Myocyte (in vitro differentiated cells): ENCODE data around the gene PTPRE. TPM values are rescaled to one million over a fixed set of nuclear protein-coding genes. Genes with fewer than 3 reads are reported as not detected.
"Not testable (repeated sequence)": the region's sequence is repeated elsewhere in the genome, so short reads cannot be mapped to it uniquely, and the experiment has no call there.

Experiments used
- DNase-seq: peaks from one replicate; pipeline ENCODE4 v3.0.0-alpha.2; 2012; ENCODE audit warnings: low read depth
- total RNA-seq: library from RNA; depleted of rRNA; stranded (reverse); fragments of >200 nt; gene quantifications from 2 replicates; pipeline ENCODE4 v1.2.3, GENCODE V29; 2014

Gene PTPRE
- total RNA-seq, 1 donor from 2014 or later: 5.5 TPM

- DNase-seq: peak; percentile 69
These were observed 181.2 kb downstream of the PTPRE start for GRCh38 chr10:128087884-128088709.

GRCh38 chr10:128091636-128092210 is 184.8 kb downstream of the PTPRE start:
- DNase-seq: no peak

- DNase-seq: no peak
These were observed 185.6 kb downstream of the PTPRE start for GRCh38 chr10:128092454-128092853.

GRCh38 chr10:128094596-128094995 is 187.7 kb downstream of the PTPRE start:
- DNase-seq: not testable (repeated sequence)

DNA sequence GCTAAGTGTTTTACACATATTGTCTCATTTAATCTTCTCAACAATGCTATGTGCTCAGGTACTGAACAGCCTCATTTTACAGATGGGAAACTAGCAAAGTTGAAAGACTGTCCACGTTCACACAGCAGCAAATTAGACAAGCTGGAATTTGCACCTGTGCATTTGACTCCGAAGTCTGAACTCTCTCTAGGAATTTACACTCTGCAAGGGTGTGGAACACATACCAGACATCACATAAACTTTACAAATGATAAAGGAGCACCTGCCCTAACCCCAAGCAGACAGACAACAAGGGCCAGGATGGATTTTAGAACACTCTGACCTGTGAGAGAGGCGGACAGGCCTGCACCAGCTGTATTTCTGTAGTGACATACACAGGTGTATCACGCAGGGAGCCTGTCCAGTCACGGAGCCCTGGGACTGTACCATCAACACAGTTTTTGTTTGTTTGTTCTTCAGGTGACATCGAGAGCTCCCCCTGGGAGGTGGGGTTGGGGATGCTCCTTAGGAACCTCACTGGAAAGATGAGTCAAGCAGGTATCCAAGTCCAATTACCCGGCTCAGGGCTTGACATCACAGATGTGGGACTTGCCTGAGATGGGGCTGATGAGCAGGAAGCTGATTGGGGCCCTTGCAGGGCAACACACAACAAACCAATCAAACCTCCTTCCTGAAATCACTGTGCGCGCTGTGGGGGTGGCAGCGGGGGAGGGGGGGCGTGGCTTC is 188.3 kb downstream of the PTPRE start:
- DNase-seq: no peak

DNA sequence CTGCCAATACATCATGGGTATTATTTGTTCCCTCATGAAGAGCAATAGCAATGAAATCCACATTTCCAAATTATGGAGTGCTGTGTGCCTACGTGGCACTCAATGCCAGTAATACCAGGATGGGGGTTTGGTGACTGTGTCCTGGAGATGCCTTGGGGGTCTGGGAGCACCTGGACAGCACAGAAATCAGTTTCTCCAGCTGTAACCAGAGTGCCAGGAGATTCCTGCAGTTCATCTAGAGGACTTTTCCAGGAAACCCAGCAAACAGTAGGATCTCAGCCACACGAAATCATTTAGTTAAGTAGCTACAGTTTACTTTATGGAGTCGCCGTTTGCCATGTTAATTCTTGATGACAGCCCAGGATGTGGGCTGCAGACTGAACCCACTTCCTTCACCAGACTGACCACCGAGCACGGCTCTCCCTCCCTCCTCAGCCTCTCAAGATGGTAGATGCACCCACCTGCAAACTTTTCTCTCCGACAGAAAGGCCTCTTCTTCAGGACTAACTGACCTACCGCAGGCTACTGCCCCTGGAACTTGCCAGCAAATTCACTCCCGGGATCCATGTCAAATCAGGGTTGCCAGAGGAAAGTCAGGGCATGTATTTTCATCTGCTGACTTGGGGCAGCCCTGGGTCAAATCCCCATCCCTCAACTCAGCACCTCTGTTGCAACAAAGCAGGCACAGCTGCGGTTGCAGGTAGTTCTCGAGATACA is 189.0 kb downstream of the PTPRE start:
- DNase-seq: no peak

- no peak for DNase-seq
These were observed 189.7 kb downstream of the PTPRE start for GRCh38 chr10:128096486-128097199.

GRCh38 chr10:128097783-128098182 is 190.9 kb downstream of the PTPRE start:
- DNase-seq: no peak

- DNase-seq: no peak
These were observed 191.7 kb downstream of the PTPRE start for GRCh38 chr10:128098631-128099030.

GRCh38 chr10:128099901-128100300 is 193.0 kb downstream of the PTPRE start:
- no peak for DNase-seq

- no peak for DNase-seq
These were observed 195.0 kb downstream of the PTPRE start for GRCh38 chr10:128101901-128102300.

GRCh38 chr10:128102480-128103228 is 195.8 kb downstream of the PTPRE start:
- DNase-seq: no peak

DNA sequence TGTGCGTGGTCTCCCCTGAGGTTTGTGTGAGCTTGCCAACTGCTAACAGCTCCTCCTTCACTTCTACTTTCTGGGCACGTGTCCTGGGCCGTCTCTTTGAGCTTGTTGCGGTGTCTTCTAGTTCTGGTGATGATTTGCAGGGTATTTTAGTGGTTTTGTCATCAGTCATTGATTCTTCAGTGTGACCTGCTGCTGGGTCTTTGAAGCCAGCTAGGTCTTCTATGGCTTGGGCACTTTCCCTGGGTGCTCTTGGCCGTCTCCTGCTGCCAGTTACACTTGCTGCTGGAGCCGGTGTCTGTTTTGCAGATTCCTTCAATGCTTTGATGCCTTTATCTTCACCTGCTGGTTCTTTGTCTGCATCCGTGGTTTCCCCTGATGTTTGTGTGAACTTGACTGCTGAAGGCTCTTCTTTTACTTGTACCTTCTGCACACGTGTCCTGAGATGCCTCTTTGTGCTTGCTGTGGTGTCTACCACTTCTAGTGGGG is 196.4 kb downstream of the PTPRE start:
- DNase-seq: no peak

- no peak for DNase-seq
These were observed 198.5 kb downstream of the PTPRE start for GRCh38 chr10:128105383-128105782.

DNA sequence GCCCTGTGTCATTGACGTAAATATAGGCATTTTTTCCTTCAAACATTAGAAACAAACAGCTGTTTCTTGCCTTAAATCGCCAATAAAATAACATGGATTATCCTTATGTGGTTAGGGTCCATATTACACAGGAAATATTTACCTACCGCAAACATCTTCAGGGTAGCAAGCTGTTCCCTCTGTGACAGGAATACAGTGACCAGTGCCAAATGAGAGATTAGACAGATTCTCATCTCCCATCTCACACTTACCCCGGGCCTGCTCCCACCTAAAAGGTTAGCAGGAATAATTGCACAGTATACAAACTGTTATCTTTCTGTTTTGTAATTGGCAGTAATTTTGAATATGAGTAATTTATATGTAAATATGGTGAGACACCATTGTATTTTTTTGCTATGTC is 202.8 kb downstream of the PTPRE start:
- DNase-seq: no peak

- no peak for DNase-seq
These were observed 203.4 kb downstream of the PTPRE start for GRCh38 chr10:128110339-128110738.

DNA sequence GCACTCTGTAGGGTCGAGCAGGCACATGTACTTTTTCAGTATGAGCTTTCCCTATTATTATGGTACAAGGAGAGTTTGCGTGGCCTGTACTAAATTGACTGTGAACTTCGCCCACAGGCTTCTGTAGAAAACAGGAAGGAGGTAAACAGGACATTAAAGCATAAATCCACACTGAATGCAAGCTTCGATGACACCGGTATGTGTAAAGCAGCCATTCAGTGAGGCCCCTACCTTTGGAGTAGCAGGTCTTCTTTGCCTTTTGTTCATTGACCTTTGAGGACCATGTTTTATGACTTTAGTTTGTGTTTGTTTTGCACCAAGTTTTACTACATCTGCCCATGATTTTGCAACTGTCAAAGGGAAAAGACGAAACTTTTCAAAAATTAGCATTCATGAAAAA is 204.8 kb downstream of the PTPRE start:
- DNase-seq: no peak

DNA sequence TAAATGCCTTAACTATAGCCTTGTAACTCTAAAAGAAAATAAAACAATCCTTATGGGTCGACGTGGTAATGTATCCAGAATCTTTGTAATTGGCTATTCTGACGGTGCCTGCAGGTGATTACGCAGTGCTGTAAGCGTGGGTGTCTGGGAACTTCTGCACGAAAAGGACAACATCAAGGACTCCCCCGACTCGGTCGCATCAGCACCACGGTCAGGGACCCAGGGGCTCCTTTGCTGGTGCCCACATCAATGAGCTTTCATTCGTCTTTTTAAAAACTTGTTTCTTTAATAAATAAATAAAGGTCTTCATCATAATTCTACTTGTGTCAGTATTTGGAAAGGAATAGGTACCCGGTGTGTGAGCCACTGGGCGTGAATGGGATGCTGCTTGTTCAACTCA is 206.1 kb downstream of the PTPRE start:
- DNase-seq: no peak

DNA sequence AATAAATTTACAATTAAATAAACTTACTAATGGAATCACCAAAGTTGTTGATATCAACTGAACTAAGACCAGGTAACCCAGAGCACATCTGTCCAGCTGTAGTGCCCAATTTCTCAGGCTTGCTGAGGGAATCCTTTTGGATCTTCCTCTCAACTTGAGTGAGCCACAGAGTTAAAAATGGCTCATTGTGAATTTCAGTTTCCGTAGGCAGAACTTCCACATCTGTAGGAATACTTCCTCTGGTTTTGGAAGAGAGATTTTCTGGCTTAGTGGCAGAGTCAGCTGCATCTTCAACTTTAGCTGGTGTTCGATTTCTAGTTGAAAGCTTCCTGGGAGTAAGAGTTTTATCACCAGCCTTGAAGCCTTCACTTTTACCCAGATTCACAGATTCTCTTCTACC is 208.0 kb downstream of the PTPRE start:
- no peak for DNase-seq

DNA sequence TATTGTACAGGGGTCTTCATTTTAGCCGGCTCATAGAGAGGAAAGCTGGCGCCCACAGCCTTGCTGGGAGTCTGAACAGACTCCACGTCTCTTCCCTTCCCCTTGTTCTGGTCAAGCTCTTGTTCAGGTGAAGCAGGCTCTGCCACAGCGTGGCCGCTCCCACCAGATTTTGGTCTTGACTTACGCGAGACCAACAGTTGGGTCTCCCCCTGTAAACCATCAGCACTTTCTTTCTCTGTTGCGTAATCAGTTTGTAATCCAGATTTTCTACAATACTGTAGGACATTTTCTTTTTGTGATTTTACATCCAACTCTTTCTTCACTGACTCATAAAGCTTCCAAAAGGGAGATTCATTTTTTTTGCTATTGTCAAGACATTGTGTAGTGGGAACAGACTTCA is 208.5 kb downstream of the PTPRE start:
- DNase-seq: no peak
